ENCODE data around the gene MTMR12.

GRCh38 chr5:32201122-32201753 is 111.5 kb downstream of the MTMR12 start:
- TF ChIP-seq, protein P1, sequence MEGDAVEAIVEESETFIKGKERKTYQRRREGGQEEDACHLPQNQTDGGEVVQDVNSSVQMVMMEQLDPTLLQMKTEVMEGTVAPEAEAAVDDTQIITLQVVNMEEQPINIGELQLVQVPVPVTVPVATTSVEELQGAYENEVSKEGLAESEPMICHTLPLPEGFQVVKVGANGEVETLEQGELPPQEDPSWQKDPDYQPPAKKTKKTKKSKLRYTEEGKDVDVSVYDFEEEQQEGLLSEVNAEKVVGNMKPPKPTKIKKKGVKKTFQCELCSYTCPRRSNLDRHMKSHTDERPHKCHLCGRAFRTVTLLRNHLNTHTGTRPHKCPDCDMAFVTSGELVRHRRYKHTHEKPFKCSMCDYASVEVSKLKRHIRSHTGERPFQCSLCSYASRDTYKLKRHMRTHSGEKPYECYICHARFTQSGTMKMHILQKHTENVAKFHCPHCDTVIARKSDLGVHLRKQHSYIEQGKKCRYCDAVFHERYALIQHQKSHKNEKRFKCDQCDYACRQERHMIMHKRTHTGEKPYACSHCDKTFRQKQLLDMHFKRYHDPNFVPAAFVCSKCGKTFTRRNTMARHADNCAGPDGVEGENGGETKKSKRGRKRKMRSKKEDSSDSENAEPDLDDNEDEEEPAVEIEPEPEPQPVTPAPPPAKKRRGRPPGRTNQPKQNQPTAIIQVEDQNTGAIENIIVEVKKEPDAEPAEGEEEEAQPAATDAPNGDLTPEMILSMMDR (IDR thresholded peaks at IDR 0.05): no peak
- TF ChIP-seq POLR2A (IDR thresholded peaks at IDR 0.05): no peak
